HG02938 (cell line): Measurements from ENCODE around the gene CENPH.
"Not testable (repeated sequence)": the region's sequence is repeated elsewhere in the genome, so short reads cannot be mapped to it uniquely, and the experiment has no call there.

Experiments
- ATAC-seq: cut with Tn5 transposase; IDR thresholded peaks from one replicate; pipeline ENCODE4 v1.9.1; 2021; ENCODE audit warnings: mild to moderate bottlenecking, moderate library complexity; ENCODE audit not compliant: unreplicated experiment

CENPH gene

GRCh38 chr5:69245031-69245430 lies 55.6 kb downstream of the CENPH start:
- ATAC-seq = no peak

- no peak for ATAC-seq
Observed at GRCh38 chr5:69248019-69248418, 58.6 kb downstream of the CENPH start.

- no peak for ATAC-seq
Observed at GRCh38 chr5:69250593-69250992, 61.2 kb downstream of the CENPH start.

GRCh38 chr5:69252437-69252836 lies 63.1 kb downstream of the CENPH start:
- ATAC-seq = no peak

- not testable (repeated sequence) for ATAC-seq
Observed at GRCh38 chr5:69255940-69256339, 66.6 kb downstream of the CENPH start.

- ATAC-seq = no peak
Observed at GRCh38 chr5:69257577-69257976, 68.2 kb downstream of the CENPH start.
